K562 (cell line): Measurements from ENCODE around the gene ANXA7. TPM values are rescaled to one million over a fixed set of nuclear protein-coding genes. Genes with fewer than 3 reads are reported as not detected.

Source experiments
- CAMTA2 ChIP-seq: fragments of 250-450 bp; sonication (Bioruptor Pico); conservative IDR thresholded peaks from 2 replicates; pipeline ENCODE4 v1.5.1; 2022
- KLF16 ChIP-seq: IDR thresholded peaks from 2 replicates; pipeline ENCODE4 v1.6.1; 2016; ENCODE audit warnings: antibody characterized with exemption
- MYNN ChIP-seq, 2 experiments: sonication (generic); formaldehyde crosslinking in 1 of 2; IDR thresholded peaks; 2 replicates each; pipeline versions ENCODE4 v1.5.0 to v1.6.1; 2016 to 2020; ENCODE audit warnings: antibody characterized with exemption in 1 of 2, missing genetic modification reagents in 1 of 2
- NR4A1 ChIP-seq, 2 experiments: fragments of 250-450 bp in 1 of 2; fragments of 450-650 bp in 1 of 2; sonication (Bioruptor Pico) in 1 of 2; IDR thresholded peaks; 2 replicates each; pipeline versions ENCODE4 v1.4.0 to v1.6.1; 2016 to 2020; ENCODE audit warnings: mild to moderate bottlenecking in 2 of 2, missing compliant biosample characterization in 1 of 2, missing genetic modification characterization in 1 of 2, moderate library complexity in 1 of 2
- ZC3H4 ChIP-seq: sonication (generic); formaldehyde crosslinking; IDR thresholded peaks from 2 replicates; pipeline ENCODE4 v1.9.0; 2021; ENCODE audit warnings: missing genetic modification reagents, borderline replicate concordance
- ZNF263 ChIP-seq: sonication (generic); formaldehyde crosslinking; IDR thresholded peaks from 2 replicates; pipeline ENCODE4 v1.8.0; 2022; ENCODE audit warnings: mild to moderate bottlenecking, missing genetic modification reagents, borderline replicate concordance
- ZNF785 ChIP-seq: fragments of 250-450 bp; sonication (Bioruptor Pico); IDR thresholded peaks from 2 replicates; pipeline ENCODE4 v1.4.0; 2020; ENCODE audit warnings: mild to moderate bottlenecking
- polyA plus RNA-seq, 8 experiments: library from polyadenylated mRNA; depleted of rRNA in 4 of 8; stranded (reverse) in 5 of 8; unstranded in 3 of 8; fragments of >200 nt; fragmentation: Nextera tagmentation in 2 of 8; fragmentation: Illumina TruSeq in 1 of 8; extraction: Ambion mirVana in 2 of 8; extraction: Trizol in 1 of 8; gene quantifications; 2 replicates each; pipeline versions ENCODE4 v1.2.1 to v1.2.3, GENCODE V29; 2011 to 2014; ENCODE audit warnings: inconsistent platforms in 1 of 8, missing spikeins in 1 of 8
- total RNA-seq, 7 experiments: library from RNA; depleted of rRNA in 6 of 7; stranded (reverse); fragments of >200 nt in 6 of 7; fragmentation: Illumina TruSeq in 2 of 7; extraction: Trizol in 2 of 7; gene quantifications; 2 replicates each; pipeline versions ENCODE4 v1.2.1 to v1.2.3, GENCODE V29; 2011 to 2021; ENCODE audit warnings: low replicate concordance in 1 of 7
- TF ChIP-seq, protein P1 (sequence below): fragments of 250-450 bp; sonication (Bioruptor Pico); IDR thresholded peaks from 2 replicates; pipeline ENCODE4 v1.5.0; 2022; ENCODE audit warnings: mild to moderate bottlenecking
- TF ChIP-seq, protein P2 (sequence below): fragments of 250-450 bp; sonication (Bioruptor Pico); IDR thresholded peaks from 2 replicates; pipeline ENCODE4 v1.4.0; 2020; ENCODE audit warnings: mild to moderate bottlenecking, moderate library complexity, borderline replicate concordance
- TF ChIP-seq, protein P3 (sequence below): fragments of 200-800 bp; sonication (Bioruptor generic); IDR thresholded peaks from 2 replicates; pipeline ENCODE4 v1.6.1; 2017; ENCODE audit warnings: missing genetic modification characterization, missing compliant biosample characterization
- TF ChIP-seq, protein P4 (sequence below), 2 experiments: fragments of 200-800 bp in 1 of 2; sonication (Bioruptor generic) in 1 of 2; sonication (generic) in 1 of 2; formaldehyde crosslinking in 1 of 2; IDR thresholded peaks in 1 of 2; conservative IDR thresholded peaks in 1 of 2; 2 replicates each; pipeline versions ENCODE4 v1.5.0 to v1.6.1; 2016 to 2020; ENCODE audit warnings: missing compliant biosample characterization in 1 of 2, missing genetic modification characterization in 1 of 2, missing genetic modification reagents in 1 of 2

ANXA7 gene
- total and polyA plus RNA-seq, 9 of the 15 experiments (the other 6 are each of a cell fraction or from before 2014, with no cell fraction given), result 81.6 to 157 (median 122) TPM

DNA sequence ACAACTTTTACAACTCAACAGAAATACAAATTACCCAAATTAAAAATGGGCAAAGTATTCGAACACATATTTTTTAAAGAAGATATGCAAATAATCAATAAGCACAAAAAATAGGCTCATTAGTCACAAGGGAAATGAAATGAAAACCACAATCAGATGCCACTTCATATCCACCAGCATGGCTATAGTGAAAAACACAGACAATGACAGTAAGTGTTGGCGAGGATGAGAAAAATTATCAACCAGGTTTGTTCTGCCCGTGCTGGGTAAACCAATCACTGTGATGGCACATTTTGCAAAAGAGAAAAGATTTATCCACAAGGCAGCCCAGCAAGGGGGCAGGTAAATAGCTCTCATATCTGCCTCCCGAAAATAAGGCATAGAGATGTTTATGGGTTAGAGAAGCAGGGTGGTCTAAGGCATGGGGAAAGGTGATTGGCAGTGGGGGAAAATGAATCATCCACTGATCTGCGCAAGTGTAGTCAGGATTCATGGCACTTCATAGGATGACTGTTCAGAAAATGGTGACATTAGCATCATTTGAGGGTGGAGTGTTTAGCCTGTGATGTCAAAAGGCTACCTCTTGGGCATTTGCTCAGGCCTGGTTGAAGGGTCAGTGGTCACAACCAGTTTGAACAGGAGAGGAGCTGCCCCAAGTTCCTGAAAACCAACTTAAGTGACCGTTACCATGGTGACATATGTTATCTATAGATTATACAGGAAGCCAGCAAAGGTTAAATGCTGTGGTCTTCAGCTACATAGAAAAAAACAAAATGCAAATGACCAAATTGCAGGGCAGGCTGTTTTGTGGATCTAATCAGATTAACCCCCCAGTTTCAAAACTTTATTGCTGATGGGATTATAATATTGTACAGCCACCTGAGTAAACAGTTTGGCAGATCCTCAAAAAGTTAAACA lies 47.2 kb downstream of the ANXA7 start (continued):
- TF ChIP-seq, protein P1, sequence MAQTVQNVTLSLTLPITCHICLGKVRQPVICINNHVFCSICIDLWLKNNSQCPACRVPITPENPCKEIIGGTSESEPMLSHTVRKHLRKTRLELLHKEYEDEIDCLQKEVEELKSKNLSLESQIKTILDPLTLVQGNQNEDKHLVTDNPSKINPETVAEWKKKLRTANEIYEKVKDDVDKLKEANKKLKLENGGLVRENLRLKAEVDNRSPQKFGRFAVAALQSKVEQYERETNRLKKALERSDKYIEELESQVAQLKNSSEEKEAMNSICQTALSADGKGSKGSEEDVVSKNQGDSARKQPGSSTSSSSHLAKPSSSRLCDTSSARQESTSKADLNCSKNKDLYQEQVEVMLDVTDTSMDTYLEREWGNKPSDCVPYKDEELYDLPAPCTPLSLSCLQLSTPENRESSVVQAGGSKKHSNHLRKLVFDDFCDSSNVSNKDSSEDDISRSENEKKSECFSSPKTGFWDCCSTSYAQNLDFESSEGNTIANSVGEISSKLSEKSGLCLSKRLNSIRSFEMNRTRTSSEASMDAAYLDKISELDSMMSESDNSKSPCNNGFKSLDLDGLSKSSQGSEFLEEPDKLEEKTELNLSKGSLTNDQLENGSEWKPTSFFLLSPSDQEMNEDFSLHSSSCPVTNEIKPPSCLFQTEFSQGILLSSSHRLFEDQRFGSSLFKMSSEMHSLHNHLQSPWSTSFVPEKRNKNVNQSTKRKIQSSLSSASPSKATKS (CRISPR knock-in tag), result no peak
- no peak for TF ChIP-seq ZNF785 (CRISPR knock-in tag)
- TF ChIP-seq, protein P2, sequence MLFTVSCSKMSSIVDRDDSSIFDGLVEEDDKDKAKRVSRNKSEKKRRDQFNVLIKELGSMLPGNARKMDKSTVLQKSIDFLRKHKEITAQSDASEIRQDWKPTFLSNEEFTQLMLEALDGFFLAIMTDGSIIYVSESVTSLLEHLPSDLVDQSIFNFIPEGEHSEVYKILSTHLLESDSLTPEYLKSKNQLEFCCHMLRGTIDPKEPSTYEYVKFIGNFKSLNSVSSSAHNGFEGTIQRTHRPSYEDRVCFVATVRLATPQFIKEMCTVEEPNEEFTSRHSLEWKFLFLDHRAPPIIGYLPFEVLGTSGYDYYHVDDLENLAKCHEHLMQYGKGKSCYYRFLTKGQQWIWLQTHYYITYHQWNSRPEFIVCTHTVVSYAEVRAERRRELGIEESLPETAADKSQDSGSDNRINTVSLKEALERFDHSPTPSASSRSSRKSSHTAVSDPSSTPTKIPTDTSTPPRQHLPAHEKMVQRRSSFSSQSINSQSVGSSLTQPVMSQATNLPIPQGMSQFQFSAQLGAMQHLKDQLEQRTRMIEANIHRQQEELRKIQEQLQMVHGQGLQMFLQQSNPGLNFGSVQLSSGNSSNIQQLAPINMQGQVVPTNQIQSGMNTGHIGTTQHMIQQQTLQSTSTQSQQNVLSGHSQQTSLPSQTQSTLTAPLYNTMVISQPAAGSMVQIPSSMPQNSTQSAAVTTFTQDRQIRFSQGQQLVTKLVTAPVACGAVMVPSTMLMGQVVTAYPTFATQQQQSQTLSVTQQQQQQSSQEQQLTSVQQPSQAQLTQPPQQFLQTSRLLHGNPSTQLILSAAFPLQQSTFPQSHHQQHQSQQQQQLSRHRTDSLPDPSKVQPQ, result no peak
- TF ChIP-seq, protein P3, sequence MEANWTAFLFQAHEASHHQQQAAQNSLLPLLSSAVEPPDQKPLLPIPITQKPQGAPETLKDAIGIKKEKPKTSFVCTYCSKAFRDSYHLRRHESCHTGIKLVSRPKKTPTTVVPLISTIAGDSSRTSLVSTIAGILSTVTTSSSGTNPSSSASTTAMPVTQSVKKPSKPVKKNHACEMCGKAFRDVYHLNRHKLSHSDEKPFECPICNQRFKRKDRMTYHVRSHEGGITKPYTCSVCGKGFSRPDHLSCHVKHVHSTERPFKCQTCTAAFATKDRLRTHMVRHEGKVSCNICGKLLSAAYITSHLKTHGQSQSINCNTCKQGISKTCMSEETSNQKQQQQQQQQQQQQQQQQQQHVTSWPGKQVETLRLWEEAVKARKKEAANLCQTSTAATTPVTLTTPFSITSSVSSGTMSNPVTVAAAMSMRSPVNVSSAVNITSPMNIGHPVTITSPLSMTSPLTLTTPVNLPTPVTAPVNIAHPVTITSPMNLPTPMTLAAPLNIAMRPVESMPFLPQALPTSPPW, result no peak; the same call in 1 of the 2 replicates
- no peak for TF ChIP-seq CAMTA2
- TF ChIP-seq KLF16, result peak; percentile 100
- TF ChIP-seq ZNF263 (CRISPR knock-in tag), result no peak
- 0 out of 2 replicates have a peak, but pooled peaks have one; percentile 37 for TF ChIP-seq MYNN (IDR thresholded peaks at IDR 0.05)
- no peak for TF ChIP-seq MYNN (CRISPR knock-in tag; IDR thresholded peaks at IDR 0.05)
- no peak for TF ChIP-seq ZC3H4
- TF ChIP-seq, protein P4, sequence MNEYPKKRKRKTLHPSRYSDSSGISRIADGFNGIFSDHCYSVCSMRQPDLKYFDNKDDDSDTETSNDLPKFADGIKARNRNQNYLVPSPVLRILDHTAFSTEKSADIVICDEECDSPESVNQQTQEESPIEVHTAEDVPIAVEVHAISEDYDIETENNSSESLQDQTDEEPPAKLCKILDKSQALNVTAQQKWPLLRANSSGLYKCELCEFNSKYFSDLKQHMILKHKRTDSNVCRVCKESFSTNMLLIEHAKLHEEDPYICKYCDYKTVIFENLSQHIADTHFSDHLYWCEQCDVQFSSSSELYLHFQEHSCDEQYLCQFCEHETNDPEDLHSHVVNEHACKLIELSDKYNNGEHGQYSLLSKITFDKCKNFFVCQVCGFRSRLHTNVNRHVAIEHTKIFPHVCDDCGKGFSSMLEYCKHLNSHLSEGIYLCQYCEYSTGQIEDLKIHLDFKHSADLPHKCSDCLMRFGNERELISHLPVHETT (CRISPR knock-in tag; conservative IDR thresholded peaks at IDR 0.05 in 1 of 2, IDR thresholded peaks at IDR 0.05 in 1 of 2), result peak in 1 of 2 experiments; percentile 64; a peak in 1 of 4 replicates
- TF ChIP-seq NR4A1 (CRISPR knock-in tag; IDR thresholded peaks at IDR 0.05), result no peak
- 0 out of 2 replicates have a peak, but pooled peaks have one; percentile 42 for TF ChIP-seq NR4A1 (tag; IDR thresholded peaks at IDR 0.05)
